Fibroblast of peridontal ligament (primary cell): ENCODE measurements around the gene ICAM2.

Experiments
- DNase-seq: peaks from one replicate; pipeline ENCODE4 v3.0.0-alpha.2; 2010; ENCODE audit errors: extremely low read depth

Gene ICAM2

GRCh38 chr17:63974594-63975192 lies 45.7 kb downstream of the ICAM2 start:
- peak; percentile 5 for DNase-seq

GRCh38 chr17:63973930-63974593 lies 46.4 kb downstream of the ICAM2 start:
- no peak for DNase-seq

- DNase-seq: no peak
Observed at GRCh38 chr17:63973247-63973646, 47.2 kb downstream of the ICAM2 start.

DNA sequence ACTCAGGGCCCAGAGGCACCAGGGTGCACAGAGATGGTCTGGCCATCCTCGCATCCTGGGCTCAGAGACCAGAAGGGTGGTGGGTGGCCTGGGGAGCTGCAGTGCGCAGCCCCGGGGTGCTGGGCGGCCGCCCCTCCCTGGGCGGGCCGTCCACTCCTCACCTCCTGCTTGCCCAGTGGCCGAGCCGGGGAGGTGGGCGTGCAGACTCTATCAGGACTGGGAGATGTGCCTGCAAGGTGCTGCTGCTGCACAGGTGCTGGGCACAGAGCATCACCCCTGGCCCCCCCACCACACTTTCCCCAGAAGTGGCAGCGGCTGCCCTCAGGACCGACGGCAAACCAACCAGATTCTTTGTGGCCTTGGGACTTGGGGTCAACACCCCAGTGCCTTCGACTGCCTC lies 47.6 kb downstream of the ICAM2 start, which contains the start of gene SCN4A:
Gene SCN4A (minus strand): TSS at position 123 of the 400 bp plus-strand sequence. CDS start 77 bp downstream, at position 46.
- no peak for DNase-seq

DNA sequence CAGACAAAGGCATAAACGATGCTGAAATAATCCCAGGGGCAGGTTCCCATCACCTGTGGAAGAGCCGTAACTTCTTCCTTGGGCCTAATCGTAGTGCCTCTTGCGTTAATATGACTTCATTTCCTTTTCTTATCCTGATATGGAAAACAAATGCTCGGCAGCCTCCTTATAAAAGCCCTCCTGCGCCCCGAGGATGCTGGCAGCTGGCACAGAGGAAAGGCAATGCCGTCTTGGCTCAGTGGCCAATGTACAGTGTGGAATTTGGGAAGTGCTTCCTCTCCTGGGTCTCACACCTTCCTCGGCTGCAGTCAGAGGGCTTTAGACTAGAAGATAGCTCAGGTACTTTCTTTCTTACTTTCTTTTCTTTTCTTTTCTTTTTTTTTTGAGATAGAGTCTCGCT lies 51.2 kb downstream of the ICAM2 start:
- DNase-seq: no peak

DNA sequence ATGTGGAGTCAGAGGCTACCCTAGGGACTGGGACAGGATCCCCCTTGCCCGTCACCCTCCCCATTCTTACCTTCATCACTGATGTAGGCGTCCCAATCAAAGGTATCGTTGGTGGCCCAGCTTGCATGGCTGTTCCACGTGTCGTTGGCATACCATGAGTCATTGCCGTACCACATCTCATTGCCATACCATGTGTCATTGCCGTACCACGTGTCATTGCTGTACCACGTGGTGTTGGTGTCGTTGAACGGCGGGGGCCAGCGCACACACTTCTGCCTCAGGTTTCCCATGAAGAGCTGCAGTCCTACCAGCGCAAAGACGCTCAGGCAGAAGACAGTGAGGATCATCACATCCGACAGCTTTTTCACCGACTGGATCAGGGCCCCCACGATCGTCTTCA lies 52.5 kb downstream of the ICAM2 start:
- no peak for DNase-seq

- no peak for DNase-seq
Observed at GRCh38 chr17:63966646-63967264, 53.7 kb downstream of the ICAM2 start.

DNA sequence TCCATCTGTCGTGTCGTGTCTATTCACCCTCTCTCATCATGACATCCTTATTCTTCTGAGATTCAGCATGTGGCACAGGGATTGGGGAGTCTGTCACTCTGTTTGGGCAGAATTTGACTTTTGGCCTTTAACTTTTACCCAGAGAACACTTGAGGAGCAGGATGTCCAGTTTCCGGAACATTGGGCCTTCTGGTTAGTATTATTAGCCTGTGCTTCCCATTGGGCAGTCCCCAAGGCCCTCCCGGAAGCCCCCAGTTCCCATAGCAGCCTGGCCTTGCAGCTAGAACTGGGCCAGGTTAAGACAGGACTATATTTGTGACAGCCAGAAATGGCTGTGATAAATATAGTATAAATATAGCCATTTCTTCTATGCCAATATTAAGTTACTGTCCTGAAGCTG lies 57.3 kb downstream of the ICAM2 start:
- DNase-seq: no peak

- no peak for DNase-seq
Observed at GRCh38 chr17:63962298-63962744, 58.1 kb downstream of the ICAM2 start.

- peak; percentile 5 for DNase-seq
Observed at GRCh38 chr17:63961355-63962212, 58.8 kb downstream of the ICAM2 start.

- DNase-seq: no peak
Observed at GRCh38 chr17:63960430-63960829, 60.0 kb downstream of the ICAM2 start.

GRCh38 chr17:63960006-63960405 lies 60.4 kb downstream of the ICAM2 start:
- DNase-seq: no peak

DNA sequence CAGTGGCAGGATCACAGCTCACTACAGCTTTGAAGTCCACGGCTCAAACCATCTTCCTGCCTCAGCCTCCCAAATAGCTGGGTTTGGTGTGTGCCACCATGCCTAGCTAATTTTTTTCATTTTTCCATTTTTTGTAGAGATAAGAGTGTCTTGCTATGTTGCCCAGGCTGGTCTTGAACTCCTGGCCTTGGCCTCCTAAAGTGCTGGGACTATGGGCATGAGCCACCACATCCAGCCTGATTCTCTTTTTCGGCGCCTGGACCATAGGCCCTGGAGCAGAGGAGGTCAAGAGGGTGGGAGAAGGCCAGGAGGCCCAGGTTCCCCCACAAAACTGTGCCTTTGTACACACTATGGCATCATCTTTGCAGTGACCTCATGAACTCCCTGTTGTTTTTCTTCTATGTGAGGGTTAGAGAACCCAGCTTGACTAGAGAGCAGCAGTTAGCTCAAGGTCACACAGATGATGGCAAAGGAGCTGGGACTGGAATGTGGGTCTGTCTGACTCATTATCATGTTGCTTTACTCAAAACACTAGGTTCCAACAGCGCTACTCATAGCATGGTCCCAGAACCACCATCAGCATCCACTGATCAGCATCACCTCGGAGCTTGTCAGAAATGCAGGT lies 64.0 kb downstream of the ICAM2 start:
- peak; percentile 31 for DNase-seq

- DNase-seq: no peak
Observed at GRCh38 chr17:63955791-63956190, 64.6 kb downstream of the ICAM2 start.

GRCh38 chr17:63955232-63955631 lies 65.2 kb downstream of the ICAM2 start:
- no peak for DNase-seq

DNA sequence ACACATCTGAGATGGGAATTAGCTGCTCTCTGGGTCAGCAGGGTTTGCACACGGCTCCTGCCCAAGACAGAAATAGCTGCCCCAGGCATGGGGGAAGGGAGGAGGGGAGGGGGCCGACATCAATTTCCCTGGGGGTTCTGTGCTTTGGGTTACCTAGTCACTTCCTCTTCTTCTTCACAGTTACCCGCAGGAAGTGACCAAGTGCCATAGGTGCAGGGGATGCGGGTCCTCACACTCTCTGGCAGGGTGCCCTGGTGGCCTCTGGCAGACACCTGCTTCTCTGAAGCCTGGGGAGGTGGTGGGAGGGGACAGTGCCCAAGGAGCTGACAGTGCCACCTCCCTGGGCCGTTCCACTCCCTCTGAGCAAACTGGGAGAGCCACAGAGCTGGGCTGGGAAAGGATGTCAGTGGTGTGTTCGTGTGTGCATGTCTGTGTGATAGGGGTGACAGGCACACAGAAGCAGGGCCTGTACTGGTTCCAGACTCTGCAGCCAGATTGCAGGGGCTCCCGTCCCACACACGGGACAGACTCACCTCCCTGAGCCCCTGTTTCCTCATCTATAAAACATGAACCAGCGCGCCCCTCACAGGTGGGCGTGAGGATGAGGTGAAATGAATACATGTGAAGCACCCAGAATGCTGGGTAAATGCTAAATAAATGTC lies 65.9 kb downstream of the ICAM2 start:
- no peak for DNase-seq
